GM19193 (cell line): Measurements from ENCODE around the gene TMEM143.

Source experiments
- POLR2A ChIP-seq: IDR thresholded peaks from 4 replicates; pipeline ENCODE4 v1.6.1; 2011; ENCODE audit not compliant: insufficient read depth, insufficient read length; ENCODE audit errors: extremely low read depth

TMEM143 gene

GRCh38 chr19:48372904-48373303 is 9.2 kb upstream of the TMEM143 start:
- no peak for TF ChIP-seq POLR2A

- no peak for TF ChIP-seq POLR2A
Measured at GRCh38 chr19:48371367-48371766, 7.6 kb upstream of the TMEM143 start.

- TF ChIP-seq POLR2A: no peak
Measured at GRCh38 chr19:48370955-48371354, 7.2 kb upstream of the TMEM143 start.

- TF ChIP-seq POLR2A: no peak
Measured at GRCh38 chr19:48368936-48369335, 5.2 kb upstream of the TMEM143 start.

- TF ChIP-seq POLR2A: no peak
Measured at GRCh38 chr19:48367855-48368254, 4.1 kb upstream of the TMEM143 start.

- TF ChIP-seq POLR2A: no peak
Measured at GRCh38 chr19:48365602-48366001, 1.9 kb upstream of the TMEM143 start.

- no peak for TF ChIP-seq POLR2A
Measured at GRCh38 chr19:48364598-48365348, 1.0 kb upstream of the TMEM143 start.

GRCh38 chr19:48363500-48363809 is 285 bp downstream of the TMEM143 start:
- no peak for TF ChIP-seq POLR2A

GRCh38 chr19:48362716-48363499 is 832 bp downstream of the TMEM143 start:
- no peak for TF ChIP-seq POLR2A

GRCh38 chr19:48361912-48362311 is 1.8 kb downstream of the TMEM143 start:
- no peak for TF ChIP-seq POLR2A

GRCh38 chr19:48359123-48359522 is 4.6 kb downstream of the TMEM143 start:
- TF ChIP-seq POLR2A: no peak

GRCh38 chr19:48355365-48355954 is 8.3 kb downstream of the TMEM143 start:
- TF ChIP-seq POLR2A: no peak

- TF ChIP-seq POLR2A: no peak
Measured at GRCh38 chr19:48354332-48354992, 9.3 kb downstream of the TMEM143 start.

GRCh38 chr19:48353677-48354076 is 10.1 kb downstream of the TMEM143 start:
- no peak for TF ChIP-seq POLR2A

GRCh38 chr19:48351341-48351752 is 12.4 kb downstream of the TMEM143 start:
- no peak for TF ChIP-seq POLR2A

GRCh38 chr19:48350856-48351255 is 12.9 kb downstream of the TMEM143 start:
- no peak for TF ChIP-seq POLR2A

GRCh38 chr19:48348737-48349136 is 15.0 kb downstream of the TMEM143 start:
- TF ChIP-seq POLR2A: no peak
